ENCODE measurements around the gene OR6B2. TPM values are rescaled to one million over a fixed set of nuclear protein-coding genes. Genes with fewer than 3 reads are reported as not detected.

Gene OR6B2
- total RNA-seq, 3 donors from 2014 or later (not counting 1 experiment from before 2014, with no cell fraction given): not detected

GRCh38 chr2:239997686-239998409 lies 32.4 kb downstream of the OR6B2 start:
- Mint-ChIP-seq H3K27ac (no peak overlapping the region), H3K4me3 (no peak overlapping the region), H3K27me3 (ENCODE audit: low read depth in 2 of 2) (no peaks in the 10 kb centered on the region), H3K36me3 (peaks cover 11% of the 10 kb centered on the region), H3K4me1 (peaks cover 0 to 7% of the 10 kb centered on the region in 2 donors), H3K9me3 (no peaks in the 10 kb centered on the region)
- Histone ChIP-seq H3K4me1 (ENCODE audit: control insufficient read depth, insufficient read depth, low read length) (no peaks in the 10 kb centered on the region), H3K4me3 (ENCODE audit: low read length) (no peak overlapping the region), H3K36me3 (ENCODE audit: control insufficient read depth, insufficient read depth, low read length) (peaks cover 27% of the 10 kb centered on the region), H3K27me3 (ENCODE audit: control insufficient read depth, insufficient read depth, low read length) (no peaks in the 10 kb centered on the region), H3K9me3 (ENCODE audit: control insufficient read depth, insufficient read depth, low read length) (no peaks in the 10 kb centered on the region), H3K27ac (ENCODE audit: low read length) (no peak overlapping the region)
- intact Hi-C loops (cut with micrococcal nuclease): no loop called here
- no peak for DNase-seq
- no peak for TF ChIP-seq CTCF (IDR thresholded peaks at IDR 0.05)
- 91% methylated on average over 9 of the region's 9 CpGs for WGBS (ENCODE audit: insufficient coverage)
- no peak for ATAC-seq

GRCh38 chr2:239994086-239994485 lies 36.1 kb downstream of the OR6B2 start:
- Mint-ChIP-seq H3K36me3 (peaks cover 10% of the 10 kb centered on the region), H3K4me3 (no peak overlapping the region), H3K27me3 (ENCODE audit: low read depth in 2 of 2) (no peaks in the 10 kb centered on the region), H3K9me3 (no peaks in the 10 kb centered on the region), H3K27ac (no peak overlapping the region), H3K4me1 (peaks cover 0 to 7% of the 10 kb centered on the region in 2 donors)
- H3K9me3 ChIP-seq (ENCODE audit: control insufficient read depth, insufficient read depth, low read length): no peaks in the 10 kb centered on the region
- no peak for ATAC-seq
- no peak for DNase-seq
- 97% methylated on average over 6 of the region's 6 CpGs for WGBS (ENCODE audit: insufficient coverage)
- H3K4me1 ChIP-seq (ENCODE audit: control insufficient read depth, insufficient read depth, low read length): no peaks in the 10 kb centered on the region
- H3K27ac ChIP-seq (ENCODE audit: low read length): no peak overlapping the region
- peaks cover 29% of the 10 kb centered on the region for H3K36me3 ChIP-seq (ENCODE audit: control insufficient read depth, insufficient read depth, low read length)
- H3K27me3 ChIP-seq (ENCODE audit: control insufficient read depth, insufficient read depth, low read length): no peaks in the 10 kb centered on the region
- no peak overlapping the region for H3K4me3 ChIP-seq (ENCODE audit: low read length)
- TF ChIP-seq CTCF (IDR thresholded peaks at IDR 0.05): no peak
- intact Hi-C loops (cut with micrococcal nuclease): no loop called here

- intact Hi-C loops (cut with micrococcal nuclease): no loop called here
- H3K27me3 Mint-ChIP-seq (ENCODE audit: low read depth in 2 of 2): no peaks in the 10 kb centered on the region
- H3K4me1 Mint-ChIP-seq: peaks cover 5 to 7% of the 10 kb centered on the region in 2 donors
- peaks cover 10% of the 10 kb centered on the region for H3K36me3 Mint-ChIP-seq
- ATAC-seq (no peak), DNase-seq (no peak)
- no peak overlapping the region for H3K27ac ChIP-seq (ENCODE audit: low read length)
- TF ChIP-seq CTCF (IDR thresholded peaks at IDR 0.05): no peak
- H3K4me3 ChIP-seq (ENCODE audit: low read length): no peak overlapping the region
- no peak overlapping the region for H3K4me3 Mint-ChIP-seq
- whole genome bisulfite sequencing (ENCODE audit: insufficient coverage): 97% methylated on average over 2 of the region's 2 CpGs
- H3K36me3 ChIP-seq (ENCODE audit: control insufficient read depth, insufficient read depth, low read length): peaks cover 34% of the 10 kb centered on the region
- H3K27ac Mint-ChIP-seq: no peak overlapping the region
- no peaks in the 10 kb centered on the region for H3K4me1 ChIP-seq (ENCODE audit: control insufficient read depth, insufficient read depth, low read length)
- no peaks in the 10 kb centered on the region for H3K9me3 Mint-ChIP-seq
- no peaks in the 10 kb centered on the region for H3K9me3 ChIP-seq (ENCODE audit: control insufficient read depth, insufficient read depth, low read length)
- no peaks in the 10 kb centered on the region for H3K27me3 ChIP-seq (ENCODE audit: control insufficient read depth, insufficient read depth, low read length)
Observed at GRCh38 chr2:239993291-239993690, 36.9 kb downstream of the OR6B2 start.

All from natural killer cell (primary cell).